ENCODE data around the gene ALOX5AP.

The ALOX5AP gene

GRCh38 chr13:30715372-30715756 is 20.0 kb upstream of the ALOX5AP start:
- no peak for DNase-seq

DNA sequence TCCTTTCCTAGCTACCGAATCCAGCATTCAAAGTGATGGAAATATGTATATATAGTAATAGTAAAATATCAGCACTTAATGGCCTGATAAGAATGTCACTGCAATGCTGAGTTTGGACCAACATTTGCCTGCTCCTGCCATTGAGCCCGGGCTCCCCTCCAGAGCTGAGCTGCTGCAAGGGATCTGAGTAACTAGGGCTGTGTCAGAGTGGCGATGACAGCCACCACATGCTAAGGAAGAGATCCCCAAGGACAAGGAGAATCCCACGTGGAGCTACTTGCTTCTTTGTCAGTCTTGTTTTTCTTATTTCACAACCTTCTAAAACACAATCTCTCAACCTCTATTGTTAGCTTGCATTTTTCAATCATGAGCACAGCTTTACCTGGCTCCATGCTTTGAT is 19.5 kb upstream of the ALOX5AP start:
- no peak for DNase-seq

GRCh38 chr13:30718661-30719524 is 16.4 kb upstream of the ALOX5AP start:
- DNase-seq, result no peak

- no peak for DNase-seq
These were observed 15.8 kb upstream of the ALOX5AP start for GRCh38 chr13:30719525-30719914.

GRCh38 chr13:30720172-30720869 is 15.0 kb upstream of the ALOX5AP start:
- no peak for DNase-seq

DNA sequence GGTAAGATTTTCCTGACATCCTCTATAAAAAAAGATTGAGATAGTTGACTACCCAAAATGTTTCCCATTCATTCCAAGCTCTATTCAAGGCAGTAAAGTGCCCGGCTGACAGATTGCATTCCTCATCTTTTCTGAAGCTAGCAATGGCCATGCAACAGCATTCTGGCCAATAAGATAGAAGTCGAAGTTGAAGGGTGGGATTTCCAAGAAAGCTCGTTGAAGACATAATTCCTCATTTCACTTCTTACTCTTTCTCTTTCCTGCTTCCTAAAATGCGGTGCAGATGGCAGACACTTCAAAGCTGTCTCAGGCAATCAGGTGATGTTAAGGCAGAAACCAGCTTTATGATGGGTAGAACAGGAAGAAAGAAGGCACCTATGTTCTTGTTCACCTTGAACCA is 13.4 kb upstream of the ALOX5AP start:
- no peak for DNase-seq

DNA sequence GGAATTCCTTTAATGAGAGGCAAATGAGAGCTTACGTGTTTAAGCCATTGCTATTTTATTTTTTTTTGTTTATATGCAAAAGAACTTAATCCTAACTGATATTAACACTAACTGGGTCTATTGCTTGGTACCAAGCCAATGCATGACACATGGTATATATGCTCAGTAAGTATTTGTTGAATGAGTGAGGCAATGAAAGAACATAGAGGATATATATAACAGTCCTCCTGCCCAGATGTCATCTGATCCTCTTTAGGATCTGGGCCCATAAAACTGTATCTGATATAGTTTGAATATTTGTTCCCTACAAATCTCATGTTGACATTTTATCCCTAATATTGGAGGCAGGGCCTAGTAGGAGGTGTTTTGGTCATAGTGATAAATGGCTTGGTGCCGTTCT is 13.0 kb upstream of the ALOX5AP start:
- DNase-seq, result no peak

DNA sequence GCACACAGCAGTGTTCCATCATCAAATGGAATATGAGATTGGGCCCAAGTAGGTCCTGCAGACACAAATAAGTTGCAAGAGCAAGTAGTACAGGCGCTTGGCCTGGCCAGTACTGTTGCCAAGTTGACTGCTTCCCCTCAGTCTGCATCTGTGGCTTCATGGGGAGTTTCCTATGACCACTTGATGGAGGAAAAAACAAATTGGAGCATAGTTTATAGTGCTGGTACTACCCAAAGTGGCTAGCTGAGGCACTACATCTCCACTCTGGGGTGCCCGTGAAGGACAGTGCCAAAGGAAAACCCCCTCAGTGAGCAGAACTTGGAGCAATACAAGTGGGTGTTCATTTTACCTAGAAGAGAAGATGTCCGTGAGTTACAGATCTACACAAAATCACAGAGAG is 10.6 kb upstream of the ALOX5AP start:
- DNase-seq, result no peak

GRCh38 chr13:30725326-30726085 is 9.8 kb upstream of the ALOX5AP start:
- DNase-seq, result no peak

DNA sequence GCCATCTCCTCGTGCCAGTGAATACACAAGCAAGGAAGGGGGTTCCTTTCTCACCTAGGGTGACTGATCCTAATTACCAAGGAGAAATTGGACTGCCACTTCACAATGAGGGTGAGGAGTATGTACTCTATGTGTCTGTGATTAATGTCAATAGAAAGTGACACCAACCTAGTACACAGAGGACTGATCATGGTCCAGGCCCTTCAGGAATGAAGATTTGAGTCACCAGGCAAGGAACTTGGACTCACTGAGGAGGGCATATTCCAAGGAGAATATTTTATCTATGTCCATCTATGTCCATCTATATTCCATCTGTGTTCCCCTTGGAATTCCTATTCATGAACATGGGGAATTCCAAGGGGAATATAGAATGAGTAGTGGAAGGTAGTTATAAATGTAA is 9.2 kb upstream of the ALOX5AP start:
- DNase-seq, result no peak

DNA sequence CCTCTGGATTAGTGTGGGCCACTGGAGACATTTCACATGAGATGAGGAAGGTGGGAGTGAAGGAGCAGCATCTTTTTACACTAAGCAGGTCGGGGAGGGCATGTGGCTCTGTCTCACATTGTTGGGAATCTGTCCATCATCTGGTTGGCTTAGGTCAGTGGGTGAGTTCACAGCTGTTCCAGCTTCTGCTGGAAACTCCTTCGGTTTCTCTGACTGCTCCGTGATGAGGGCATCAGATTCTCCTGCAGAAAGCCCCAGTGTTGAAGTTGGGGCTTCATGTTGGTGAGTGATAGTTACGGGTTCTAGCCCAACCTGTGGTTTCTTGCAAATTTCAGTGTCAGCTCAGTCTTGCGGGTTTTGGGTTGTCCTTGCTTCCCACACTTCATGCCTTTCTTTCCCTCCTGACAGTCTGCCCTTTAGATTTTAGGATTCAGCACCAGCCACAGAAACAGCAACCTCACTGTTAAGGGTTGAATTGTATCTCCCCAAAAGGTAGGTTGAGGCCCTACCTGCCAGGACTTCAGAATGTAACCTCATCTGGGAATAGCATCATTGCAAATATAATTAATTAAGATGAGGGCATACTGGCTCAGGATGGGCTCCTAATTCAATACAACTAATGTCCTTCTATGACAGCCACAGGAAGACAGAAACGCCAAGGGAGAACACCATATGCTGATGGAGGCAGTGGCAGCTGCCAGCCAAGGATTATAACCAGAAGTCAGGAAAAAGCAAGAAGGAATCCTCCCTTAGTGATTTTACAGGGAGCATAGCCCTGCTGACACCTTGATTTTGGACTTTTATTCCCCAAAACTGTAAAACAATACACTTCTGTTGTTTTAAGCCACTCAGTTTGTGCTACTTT is 7.6 kb upstream of the ALOX5AP start:
- no peak for DNase-seq

DNA sequence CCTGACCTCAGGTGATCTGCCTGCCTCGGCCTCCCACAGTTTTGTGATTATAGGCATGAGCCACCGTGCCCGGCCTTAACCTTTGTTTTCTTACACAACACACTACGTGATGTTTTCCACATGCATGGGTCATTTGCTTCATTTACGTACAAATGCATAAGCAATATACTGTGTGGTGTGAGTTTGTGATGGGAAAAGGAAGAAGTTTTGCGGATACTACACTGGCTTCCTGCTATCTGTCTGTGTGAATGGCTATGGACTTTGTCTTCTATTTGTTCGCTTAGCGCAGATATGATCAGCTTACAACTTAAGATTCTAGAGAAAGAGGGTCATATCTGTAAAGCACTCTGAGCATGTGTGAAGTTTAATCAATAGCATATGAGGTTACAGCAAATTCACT is 5.5 kb upstream of the ALOX5AP start:
- no peak for DNase-seq

DNA sequence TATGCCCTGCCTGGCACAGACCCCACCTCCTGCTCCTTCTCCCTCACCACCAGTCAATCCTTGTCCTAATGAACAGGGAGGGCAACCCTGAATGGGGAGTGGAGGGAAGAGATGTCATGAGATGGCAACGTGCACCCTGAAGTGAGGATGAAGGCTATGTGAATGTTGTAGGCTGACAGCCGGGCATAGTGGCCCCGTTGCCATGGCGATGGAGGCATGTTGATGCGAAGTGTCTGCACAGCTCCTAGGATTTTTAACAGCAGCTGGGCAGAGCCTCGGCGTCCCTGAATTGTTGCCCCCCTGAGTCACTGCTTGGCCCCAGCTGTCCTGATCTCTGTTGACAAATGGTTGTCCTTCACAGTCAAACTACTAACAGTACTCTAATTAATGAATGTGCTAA is 4.8 kb upstream of the ALOX5AP start:
- DNase-seq, result no peak

DNA sequence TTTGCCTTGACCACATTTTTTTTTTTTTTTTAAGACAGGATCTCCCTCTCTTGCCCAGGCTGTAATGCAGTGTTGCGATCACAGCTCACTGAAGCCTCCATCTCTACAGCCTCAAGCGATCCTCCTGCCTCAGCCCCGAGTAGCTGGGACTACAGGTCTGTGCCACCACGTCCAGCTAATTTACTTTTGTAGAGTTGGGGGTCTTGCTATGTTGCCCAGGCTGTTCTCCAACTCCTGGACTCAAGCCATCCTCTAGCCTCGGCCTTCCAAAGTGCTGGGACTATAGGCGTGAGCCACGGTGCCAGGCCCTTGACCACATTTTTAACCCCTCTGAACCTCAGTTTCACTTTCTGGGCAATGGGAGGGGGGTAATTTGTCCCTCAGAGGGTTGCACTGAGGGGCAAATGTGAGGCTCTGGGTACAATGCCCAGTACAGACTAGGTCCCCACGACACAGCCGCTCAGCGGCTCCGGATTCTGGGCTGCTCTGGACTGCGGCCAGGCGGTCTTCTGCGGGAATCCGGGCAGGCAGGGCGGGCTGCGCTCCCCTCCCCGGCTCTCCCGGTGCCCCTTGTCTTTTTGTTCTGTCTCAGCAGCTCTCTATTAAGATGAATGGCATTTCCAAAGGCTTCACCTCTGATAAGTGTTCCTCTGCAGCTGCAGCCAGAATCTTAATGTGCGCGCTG is 3.8 kb upstream of the ALOX5AP start:
- DNase-seq, result no peak

DNA sequence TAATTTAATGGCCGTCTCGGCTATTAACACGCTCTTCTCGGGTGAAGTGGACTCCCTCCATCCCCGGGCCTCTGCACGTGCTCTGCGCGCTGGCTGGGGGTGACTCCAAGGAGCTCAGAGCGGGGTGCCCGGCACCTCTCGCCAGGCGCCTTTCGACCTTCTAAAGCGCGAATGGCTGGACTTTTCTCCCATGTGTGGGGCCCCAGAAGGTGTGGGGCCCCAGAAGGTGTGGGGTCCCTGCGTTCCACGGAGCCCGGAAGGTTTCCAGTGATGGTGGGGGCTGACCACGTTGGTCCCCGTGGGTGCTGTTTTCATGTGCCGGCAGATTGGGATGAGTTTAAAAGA is 3.3 kb upstream of the ALOX5AP start:
- DNase-seq, result no peak

DNA sequence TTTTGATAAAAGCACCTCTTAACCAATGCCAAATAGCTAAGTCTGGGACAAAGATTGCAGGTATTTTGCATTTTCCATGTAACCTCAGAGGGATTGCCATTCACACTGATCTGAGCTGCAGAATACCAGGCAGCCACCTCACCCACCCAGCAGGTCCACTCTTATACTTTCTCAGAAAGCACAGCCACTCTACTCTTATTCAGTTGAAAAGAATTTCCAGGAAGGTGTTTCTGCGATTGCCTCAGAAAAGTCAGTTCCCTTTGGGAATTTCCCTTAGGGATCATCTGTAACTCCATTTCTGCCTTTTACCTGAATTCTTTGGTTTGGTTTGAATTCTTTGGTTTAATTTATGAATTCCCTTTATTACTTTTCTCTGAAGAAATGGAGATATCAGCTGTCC is 904 bp upstream of the ALOX5AP start:
- no peak for DNase-seq

DNA sequence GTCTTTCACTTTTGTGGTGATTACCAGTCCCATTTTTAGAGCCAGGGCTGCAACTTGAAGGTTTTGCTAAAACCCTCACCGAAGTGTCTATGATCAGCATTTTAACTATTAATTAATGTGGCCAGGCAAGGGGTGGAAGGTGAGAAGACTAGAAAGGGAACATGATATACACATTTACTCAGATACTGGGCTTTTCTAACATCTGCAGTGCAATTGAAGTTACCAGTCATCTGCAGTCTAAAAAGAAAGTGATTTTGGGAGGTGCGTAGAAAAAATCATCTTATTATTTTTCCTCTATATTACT is 481 bp downstream of the ALOX5AP start:
- no peak for DNase-seq

- no peak for DNase-seq
These were observed 1.3 kb downstream of the ALOX5AP start for GRCh38 chr13:30736461-30737320.

- no peak for DNase-seq
These were observed 2.4 kb downstream of the ALOX5AP start for GRCh38 chr13:30737511-30738337.

- no peak for DNase-seq
These were observed 3.3 kb downstream of the ALOX5AP start for GRCh38 chr13:30738526-30739236.

All from activated effector memory CD4-positive, alpha-beta T cell treated with Interleukin-2 at 50 U/mL for 16 hours (primary cell).